Neuron (in vitro differentiated cells): ENCODE measurements around the gene TLE3.
A peak's percentile ranks its signal among the peaks of the same experiment; 100 is the strongest.
"Not testable (repeated sequence)": the region's sequence is repeated elsewhere in the genome, so short reads cannot be mapped to it uniquely, and the experiment has no call there.

Experiments
- H2AFZ ChIP-seq: one replicate; pipeline ENCODE4 v1.6.1; 2013; ENCODE audit warnings: low read depth, mild to moderate bottlenecking, inconsistent platforms, low read length, moderate library complexity
- H3K27me3 ChIP-seq: one replicate; pipeline ENCODE4 v1.6.1; 2013; ENCODE audit warnings: low read length; ENCODE audit not compliant: insufficient read depth
- H3K36me3 ChIP-seq: one replicate; pipeline ENCODE4 v1.6.1; 2013; ENCODE audit warnings: low read length; ENCODE audit not compliant: insufficient read depth
- H3K4me1 ChIP-seq: one replicate; pipeline ENCODE4 v1.6.1; 2013; ENCODE audit warnings: low read length; ENCODE audit not compliant: insufficient read depth
- H3K4me3 ChIP-seq: 2 replicates; pipeline ENCODE4 v1.5.1; 2013; ENCODE audit warnings: mild to moderate bottlenecking, low read length, moderate library complexity
- H3K9me3 ChIP-seq: one replicate; pipeline ENCODE4 v1.6.1; 2013; ENCODE audit warnings: low read length

The TLE3 gene

GRCh38 chr15:70097321-70098152 is at the start of gene TLE3:
TLE3 (minus strand) TSS chr15:70097917; CDS start chr15:70096798, 1,119 bp downstream.
- Histone ChIP-seq H3K36me3 (peaks cover 8% of the 10 kb centered on the region), H3K27me3 (peaks cover 4% of the 10 kb centered on the region), H3K9me3 (no peaks in the 10 kb centered on the region), H2AFZ (peak within 1 kb of the TSS; percentile 65), H3K4me3 (peak within 1 kb of the TSS; percentile 86), H3K4me1 (peaks cover 59% of the 10 kb centered on the region)

- Histone ChIP-seq H3K27me3 (peaks cover 2% of the 10 kb centered on the region), H3K36me3 (no peaks in the 10 kb centered on the region), H3K9me3 (no peaks in the 10 kb centered on the region), H3K4me1 (peaks cover 2% of the 10 kb centered on the region), H3K4me3 (no peak overlapping the region), H2AFZ (no peak overlapping the region)
Measured at GRCh38 chr15:70147178-70147760, 49.6 kb upstream of the TLE3 start.

GRCh38 chr15:70146771-70147170 is 49.1 kb upstream of the TLE3 start:
- Histone ChIP-seq H3K4me1 (peaks cover 2% of the 10 kb centered on the region), H3K36me3 (no peaks in the 10 kb centered on the region), H3K4me3 (no peak overlapping the region), H3K9me3 (no peaks in the 10 kb centered on the region), H3K27me3 (peaks cover 2% of the 10 kb centered on the region), H2AFZ (no peak overlapping the region)

GRCh38 chr15:70146162-70146561 is 48.4 kb upstream of the TLE3 start:
- Histone ChIP-seq H3K27me3 (peaks cover 2% of the 10 kb centered on the region), H3K4me3 (no peak overlapping the region), H3K36me3 (no peaks in the 10 kb centered on the region), H3K4me1 (peaks cover 2% of the 10 kb centered on the region), H3K9me3 (no peaks in the 10 kb centered on the region), H2AFZ (no peak overlapping the region)

- Histone ChIP-seq H3K36me3 (no peaks in the 10 kb centered on the region), H3K9me3 (no peaks in the 10 kb centered on the region), H3K4me1 (peaks cover 2% of the 10 kb centered on the region), H2AFZ (no peak overlapping the region), H3K27me3 (peaks cover 2% of the 10 kb centered on the region), H3K4me3 (no peak overlapping the region)
Measured at GRCh38 chr15:70145261-70145660, 47.5 kb upstream of the TLE3 start.

GRCh38 chr15:70142322-70143191 is 44.8 kb upstream of the TLE3 start:
- Histone ChIP-seq H3K4me1 (peaks cover 2% of the 10 kb centered on the region), H2AFZ (no peak overlapping the region), H3K36me3 (no peaks in the 10 kb centered on the region), H3K4me3 (no peak overlapping the region), H3K27me3 (peaks cover 6% of the 10 kb centered on the region), H3K9me3 (no peaks in the 10 kb centered on the region)

- H3K4me3 ChIP-seq = no peak overlapping the region
- H3K9me3 ChIP-seq = no peaks in the 10 kb centered on the region
- no peaks in the 10 kb centered on the region for H3K36me3 ChIP-seq
- H3K27me3 ChIP-seq = peaks cover 6% of the 10 kb centered on the region
- no peak overlapping the region for H2AFZ ChIP-seq
- H3K4me1 ChIP-seq = peaks cover 2% of the 10 kb centered on the region
Measured at GRCh38 chr15:70142072-70142321, 44.3 kb upstream of the TLE3 start.

GRCh38 chr15:70141376-70142071 is 43.8 kb upstream of the TLE3 start:
- Histone ChIP-seq H3K27me3 (peaks cover 6% of the 10 kb centered on the region), H3K9me3 (no peaks in the 10 kb centered on the region), H2AFZ (no peak overlapping the region), H3K36me3 (no peaks in the 10 kb centered on the region), H3K4me3 (no peak overlapping the region), H3K4me1 (peaks cover 2% of the 10 kb centered on the region)

GRCh38 chr15:70140543-70141375 is 43.0 kb upstream of the TLE3 start:
- H3K9me3 ChIP-seq = no peaks in the 10 kb centered on the region
- no peak overlapping the region for H3K4me3 ChIP-seq
- no peaks in the 10 kb centered on the region for H3K36me3 ChIP-seq
- H3K4me1 ChIP-seq = peaks cover 2% of the 10 kb centered on the region
- peaks cover 6% of the 10 kb centered on the region for H3K27me3 ChIP-seq
- H2AFZ ChIP-seq = no peak overlapping the region

- no peaks in the 10 kb centered on the region for H3K9me3 ChIP-seq
- H3K4me1 ChIP-seq = no peaks in the 10 kb centered on the region
- no peak overlapping the region for H3K4me3 ChIP-seq
- peaks cover 6% of the 10 kb centered on the region for H3K27me3 ChIP-seq
- H3K36me3 ChIP-seq = no peaks in the 10 kb centered on the region
- no peak overlapping the region for H2AFZ ChIP-seq
Measured at GRCh38 chr15:70140025-70140542, 42.4 kb upstream of the TLE3 start.

GRCh38 chr15:70137967-70138366 is 40.2 kb upstream of the TLE3 start:
- H3K36me3 ChIP-seq = no peaks in the 10 kb centered on the region
- no peak overlapping the region for H3K4me3 ChIP-seq
- peaks cover 11% of the 10 kb centered on the region for H3K27me3 ChIP-seq
- no peaks in the 10 kb centered on the region for H3K9me3 ChIP-seq
- H3K4me1 ChIP-seq = no peaks in the 10 kb centered on the region
- H2AFZ ChIP-seq = no peak overlapping the region

GRCh38 chr15:70137021-70137420 is 39.3 kb upstream of the TLE3 start:
- not testable (repeated sequence) for H3K4me1 ChIP-seq, H3K9me3 ChIP-seq, H3K27me3 ChIP-seq, H2AFZ ChIP-seq, H3K4me3 ChIP-seq, H3K36me3 ChIP-seq
